Activated CD8-positive, alpha-beta T cell treated with anti-CD3 and anti-CD28 coated beads for 36 hours (primary cell): ENCODE data around the gene BCAS1. TPM values are rescaled to one million over a fixed set of nuclear protein-coding genes. Genes with fewer than 3 reads are reported as not detected.

Source experiments
- ATAC-seq: fragments of 200-7000 bp; cut with Tn5 transposase; one replicate; pipeline ENCODE4 v1.10.0; 2021; ENCODE audit warnings: mild to moderate bottlenecking, moderate library complexity
- CTCF ChIA-PET: fragments of 350-600 bp; sonication (Branson Sonifier 250); formaldehyde crosslinking; loops from one replicate; lab custom pipeline; 2021; ENCODE audit warnings: antibody characterized with exemption; lab: Charles Lee
- POLR2A ChIA-PET: fragments of 350-600 bp; sonication (Branson Sonifier 250); formaldehyde crosslinking; loops from one replicate; lab custom pipeline; 2021; ENCODE audit warnings: antibody characterized with exemption; lab: Charles Lee
- DNase-seq: peaks from one replicate; pipeline ENCODE4 v3.0.0-alpha.2; 2020
- H3K27ac Mint-ChIP-seq: one replicate; pipeline ENCODE4 v1.8.0; 2021; ENCODE audit warnings: mild to moderate bottlenecking, mixed read lengths
- H3K27me3 Mint-ChIP-seq: one replicate; pipeline ENCODE4 v1.8.0; 2021; ENCODE audit warnings: mixed read lengths
- H3K36me3 Mint-ChIP-seq: one replicate; pipeline ENCODE4 v1.8.0; 2021; ENCODE audit warnings: low read depth, mixed read lengths
- H3K4me1 Mint-ChIP-seq: one replicate; pipeline ENCODE4 v1.8.0; 2021; ENCODE audit warnings: low read depth, mixed read lengths
- H3K4me3 Mint-ChIP-seq: one replicate; pipeline ENCODE4 v1.8.0; 2021; ENCODE audit warnings: mild to moderate bottlenecking, moderate library complexity, mixed read lengths
- H3K9me3 Mint-ChIP-seq: one replicate; pipeline ENCODE4 v1.8.0; 2021; ENCODE audit warnings: mixed read lengths
- CTCF ChIP-seq: fragments of 200-600 bp; IDR thresholded peaks from one replicate; pipeline ENCODE4 v1.8.0; 2022; ENCODE audit warnings: antibody characterized with exemption, mild to moderate bottlenecking
- intact Hi-C: fragments of 100-400 bp; cut with micrococcal nuclease; formaldehyde crosslinking; loops from one replicate; pipeline ENCODE4 v1.10.0; 2022
- total RNA-seq, 2 experiments: library from RNA; stranded (reverse); gene quantifications; one replicate each; pipeline ENCODE4 v1.2.3, GENCODE V29; 2021

The BCAS1 gene
- total RNA-seq, 2 experiments from 2014 or later, result 0.09 TPM; not detected in 1

DNA sequence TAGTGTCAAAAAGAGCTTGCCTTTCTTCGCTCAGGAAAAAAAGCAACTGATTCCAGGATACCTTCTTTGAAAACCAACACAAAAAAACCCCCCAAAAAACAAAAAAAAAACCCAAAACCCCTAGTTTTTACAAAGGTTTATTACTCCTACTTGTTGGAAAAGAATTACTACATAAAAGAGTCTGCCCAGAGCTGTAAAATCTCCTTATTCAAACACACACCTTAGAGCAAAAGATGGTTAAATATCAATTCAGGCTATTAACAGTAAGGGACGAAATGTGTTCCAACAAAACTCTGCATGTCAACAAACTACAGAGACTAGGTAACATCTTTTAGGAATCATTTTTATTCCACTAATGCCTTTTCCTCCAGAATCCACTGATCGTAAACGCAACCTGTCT, 42.7 kb downstream of the BCAS1 start:
- intact Hi-C loops, result no loop called here
- CTCF ChIA-PET, result interaction anchor here (1.0 to 1.6 kb wide), 2 partner anchors 34 to 44 kb away, joined by 3 read pairs; no protein-coding TSS in a partner anchor
- H3K4me1 Mint-ChIP-seq, result no peaks in the 10 kb centered on the region
- TF ChIP-seq CTCF, result no peak
- DNase-seq (no peak), ATAC-seq (no peak)
- H3K9me3 Mint-ChIP-seq, result peaks cover 6% of the 10 kb centered on the region
- peaks cover 3% of the 10 kb centered on the region for H3K27me3 Mint-ChIP-seq
- H3K27ac Mint-ChIP-seq, result no peak overlapping the region
- POLR2A ChIA-PET, result no interaction called here
- no peaks in the 10 kb centered on the region for H3K36me3 Mint-ChIP-seq
- H3K4me3 Mint-ChIP-seq, result no peak overlapping the region

DNA sequence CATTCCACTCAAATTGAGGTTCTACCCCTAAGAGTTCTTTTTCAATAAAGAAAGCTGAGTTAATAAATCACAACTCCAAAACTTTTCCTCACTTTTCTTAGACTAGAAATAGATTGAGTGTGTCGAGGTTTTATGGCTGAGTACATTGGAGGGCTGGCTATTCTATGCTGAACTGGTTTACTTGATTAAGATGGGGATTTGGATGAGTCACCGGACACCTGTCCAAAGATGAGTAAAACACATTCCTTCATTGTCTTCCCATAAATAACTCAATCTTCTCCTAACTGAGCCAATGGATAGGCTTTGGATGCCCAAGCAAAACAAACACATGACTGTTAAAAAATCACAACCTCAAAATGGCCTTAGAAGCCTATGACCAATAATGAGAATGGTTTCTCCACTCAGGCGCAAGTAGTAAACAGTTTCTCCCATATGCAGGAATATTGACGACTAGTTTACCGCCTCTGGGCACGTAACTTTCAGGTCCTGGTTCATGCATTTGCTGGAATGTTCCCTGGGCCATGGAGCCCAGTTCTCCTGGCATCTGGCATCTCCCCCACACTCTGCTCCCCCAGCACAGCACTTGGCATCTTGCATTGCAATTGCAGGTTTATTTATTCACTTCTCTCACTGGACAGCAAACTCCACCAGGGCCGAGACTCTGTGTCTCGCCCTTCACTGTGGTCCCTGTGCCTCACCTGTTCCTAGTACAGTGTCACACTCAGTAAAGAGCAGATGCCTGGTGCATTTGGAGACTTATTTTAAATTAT, 43.9 kb downstream of the BCAS1 start:
- no peak for TF ChIP-seq CTCF
- Mint-ChIP-seq H3K27me3 (peaks cover 2% of the 10 kb centered on the region), H3K4me1 (no peaks in the 10 kb centered on the region), H3K4me3 (no peak overlapping the region), H3K36me3 (no peaks in the 10 kb centered on the region), H3K9me3 (no peaks in the 10 kb centered on the region), H3K27ac (no peak overlapping the region)
- ATAC-seq (no peak), DNase-seq (no peak)
- intact Hi-C loops, result no loop called here
- ChIA-PET CTCF (interaction anchor here (1.6 kb wide), 1 partner anchor 45 kb away, joined by 3 read pairs; no protein-coding TSS in a partner anchor), POLR2A (no interaction called here)

DNA sequence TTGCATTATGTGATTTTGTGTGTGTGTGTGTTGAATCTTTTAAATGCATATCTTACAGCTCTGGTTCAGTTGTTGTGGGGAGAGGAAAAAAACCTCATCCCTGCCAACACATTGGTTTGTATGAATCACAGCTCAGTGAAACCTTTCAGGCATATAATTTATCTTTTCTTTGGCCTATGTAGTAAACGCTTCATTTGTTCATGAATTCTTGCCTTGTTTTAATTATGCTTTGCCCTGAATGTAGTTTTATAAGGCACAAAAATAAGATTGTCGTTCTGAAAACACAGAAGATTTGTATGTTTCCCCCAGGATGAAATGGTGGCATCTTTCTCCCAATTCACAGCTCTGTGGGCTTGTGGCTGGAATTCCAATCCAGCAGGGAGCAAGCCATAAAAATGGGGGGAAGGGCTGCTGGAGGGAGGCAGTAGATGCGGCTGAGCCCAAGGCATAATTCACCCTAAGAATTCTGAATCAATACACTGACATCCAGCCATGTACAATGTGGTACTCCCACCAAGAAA, 45.1 kb downstream of the BCAS1 start:
- intact Hi-C loops, result no loop called here
- ChIA-PET CTCF (no interaction called here), POLR2A (no interaction called here)
- ATAC-seq (no peak), DNase-seq (no peak)
- Mint-ChIP-seq H3K4me1 (no peaks in the 10 kb centered on the region), H3K27ac (no peak overlapping the region), H3K9me3 (no peaks in the 10 kb centered on the region), H3K4me3 (no peak overlapping the region), H3K36me3 (no peaks in the 10 kb centered on the region), H3K27me3 (peaks cover 3% of the 10 kb centered on the region)
- no peak for TF ChIP-seq CTCF

- intact Hi-C loops, result no loop called here
- ATAC-seq (no peak), DNase-seq (no peak)
- TF ChIP-seq CTCF, result no peak
- H3K36me3 Mint-ChIP-seq, result no peaks in the 10 kb centered on the region
- H3K4me1 Mint-ChIP-seq, result no peaks in the 10 kb centered on the region
- H3K27me3 Mint-ChIP-seq, result peaks cover 3% of the 10 kb centered on the region
- no peak overlapping the region for H3K27ac Mint-ChIP-seq
- H3K4me3 Mint-ChIP-seq, result no peak overlapping the region
- H3K9me3 Mint-ChIP-seq, result no peaks in the 10 kb centered on the region
- POLR2A ChIA-PET, result no interaction called here
- CTCF ChIA-PET, result no interaction called here
These were observed 47.0 kb downstream of the BCAS1 start for GRCh38 chr20:54023406-54023805.
